Vagina (tissue), 2 donors: Measurements from ENCODE around the gene SPTSSB. TPM values are rescaled to one million over a fixed set of nuclear protein-coding genes. Genes with fewer than 3 reads are reported as not detected.

Experiments used
- DNase-seq, 2 donors: peaks; one replicate each; pipeline ENCODE4 v3.0.0-alpha.2; 2017; ENCODE audit errors: extremely low spot score in 2 of 2
- H3K27ac ChIP-seq: fragments of 200-600 bp; sonication (generic); one replicate; pipeline ENCODE4 v1.5.1; 2019
- H3K27me3 ChIP-seq: fragments of 200-600 bp; sonication (generic); one replicate; pipeline ENCODE4 v1.5.1; 2019
- H3K36me3 ChIP-seq, 2 donors: fragments of 200-600 bp; sonication (generic); one replicate each; pipeline ENCODE4 v1.5.1; 2017 to 2019
- H3K4me1 ChIP-seq: fragments of 200-600 bp; sonication (generic); one replicate; pipeline ENCODE4 v1.5.1; 2019
- H3K4me3 ChIP-seq, 2 donors: fragments of 200-600 bp; sonication (generic); 1 replicate in 1 of 2; 2 replicates in 1 of 2; pipeline ENCODE4 v1.5.1; 2016 to 2019
- H3K9me3 ChIP-seq: fragments of 200-600 bp; sonication (generic); one replicate; pipeline ENCODE4 v1.5.1; 2019
- POLR2A ChIP-seq, 2 donors: fragments of 450-650 bp; IDR thresholded peaks; one replicate each; pipeline ENCODE4 v1.6.1; 2017; ENCODE audit warnings: antibody characterized with exemption in 2 of 2, mild to moderate bottlenecking in 2 of 2, moderate library complexity in 2 of 2
- POLR2AphosphoS5 ChIP-seq, 2 donors: sonication (generic); formaldehyde crosslinking; IDR thresholded peaks; one replicate each; pipeline ENCODE4 v1.9.0; 2017; ENCODE audit warnings: antibody characterized with exemption in 2 of 2, mild to moderate bottlenecking in 2 of 2, low read depth in 1 of 2; ENCODE audit not compliant: insufficient read depth in 1 of 2
- intact Hi-C: fragments of 100-400 bp; cut with DNase I; formaldehyde crosslinking; loops from one replicate; pipeline ENCODE4 v1.15.1; 2023
- total RNA-seq: library from RNA; depleted of rRNA; stranded (reverse); fragments of >200 nt; gene quantifications from one replicate; pipeline ENCODE4 v1.2.3, GENCODE V29; 2016
- TF ChIP-seq, protein P1 (sequence below), 3 experiments: fragments of 450-650 bp in 2 of 3; fragments of 200-600 bp in 1 of 3; sonication (generic) in 1 of 3; IDR thresholded peaks; one replicate each; pipeline ENCODE4 v1.5.1; 2017 to 2019; ENCODE audit warnings: antibody characterized with exemption in 3 of 3, mild to moderate bottlenecking in 2 of 3, moderate library complexity in 2 of 3

The SPTSSB gene
- total RNA-seq, 1 donor from 2014 or later = 2.9 TPM

DNA sequence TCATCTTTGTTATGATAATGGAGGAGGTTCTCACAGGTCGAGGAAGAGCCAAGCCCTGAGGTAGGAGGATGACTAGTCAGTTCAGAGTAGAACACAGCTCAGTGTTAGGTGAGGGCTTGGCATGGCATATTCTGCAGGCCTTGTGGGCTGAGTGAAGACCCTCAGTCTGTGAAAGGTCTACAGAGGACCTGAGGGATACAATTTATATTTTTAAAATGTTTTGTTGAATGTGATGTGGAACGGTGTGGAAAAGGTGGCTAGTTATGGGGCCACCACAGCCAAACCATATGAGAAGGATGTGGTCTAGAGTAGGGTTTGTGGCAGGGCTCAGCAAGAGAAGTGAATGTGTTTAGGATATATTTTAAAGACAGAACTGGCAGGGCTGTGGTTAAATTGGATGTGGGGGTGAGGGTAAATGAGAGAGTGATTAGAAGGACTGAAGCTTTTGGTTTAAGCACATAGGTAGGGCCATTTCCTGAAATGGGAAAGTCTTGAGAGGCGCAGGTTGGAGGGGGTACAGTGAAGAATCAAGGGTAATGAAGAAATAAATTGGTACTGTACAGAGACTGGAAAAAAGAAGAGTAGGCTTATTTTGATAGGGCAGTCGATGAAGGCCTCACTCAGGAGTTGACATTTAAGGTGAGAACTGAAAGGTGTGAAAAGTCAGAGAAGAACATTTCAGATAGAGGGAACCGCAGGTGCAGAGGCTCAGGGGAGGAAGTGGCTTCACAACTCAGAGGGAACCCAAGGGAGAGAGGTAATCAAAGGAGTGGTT lies 60.5 kb downstream of the SPTSSB start:
- Histone ChIP-seq H3K27me3 (no peaks in the 10 kb centered on the region), H3K4me3 (no peak overlapping the region), H3K4me1 (no peaks in the 10 kb centered on the region), H3K36me3 (no peaks in the 10 kb centered on the region), H3K27ac (no peak overlapping the region), H3K9me3 (no peaks in the 10 kb centered on the region)
- intact Hi-C loops = no loop called here
- DNase-seq = no peak
- TF ChIP-seq POLR2AphosphoS5 (IDR thresholded peaks at IDR 0.05; ENCODE audit: insufficient read depth in 1 of 2, low read depth in 1 of 2) = no peak
- TF ChIP-seq, protein P1, sequence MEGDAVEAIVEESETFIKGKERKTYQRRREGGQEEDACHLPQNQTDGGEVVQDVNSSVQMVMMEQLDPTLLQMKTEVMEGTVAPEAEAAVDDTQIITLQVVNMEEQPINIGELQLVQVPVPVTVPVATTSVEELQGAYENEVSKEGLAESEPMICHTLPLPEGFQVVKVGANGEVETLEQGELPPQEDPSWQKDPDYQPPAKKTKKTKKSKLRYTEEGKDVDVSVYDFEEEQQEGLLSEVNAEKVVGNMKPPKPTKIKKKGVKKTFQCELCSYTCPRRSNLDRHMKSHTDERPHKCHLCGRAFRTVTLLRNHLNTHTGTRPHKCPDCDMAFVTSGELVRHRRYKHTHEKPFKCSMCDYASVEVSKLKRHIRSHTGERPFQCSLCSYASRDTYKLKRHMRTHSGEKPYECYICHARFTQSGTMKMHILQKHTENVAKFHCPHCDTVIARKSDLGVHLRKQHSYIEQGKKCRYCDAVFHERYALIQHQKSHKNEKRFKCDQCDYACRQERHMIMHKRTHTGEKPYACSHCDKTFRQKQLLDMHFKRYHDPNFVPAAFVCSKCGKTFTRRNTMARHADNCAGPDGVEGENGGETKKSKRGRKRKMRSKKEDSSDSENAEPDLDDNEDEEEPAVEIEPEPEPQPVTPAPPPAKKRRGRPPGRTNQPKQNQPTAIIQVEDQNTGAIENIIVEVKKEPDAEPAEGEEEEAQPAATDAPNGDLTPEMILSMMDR (IDR thresholded peaks at IDR 0.05) = no peak
- no peak for TF ChIP-seq POLR2A (IDR thresholded peaks at IDR 0.05)

DNA sequence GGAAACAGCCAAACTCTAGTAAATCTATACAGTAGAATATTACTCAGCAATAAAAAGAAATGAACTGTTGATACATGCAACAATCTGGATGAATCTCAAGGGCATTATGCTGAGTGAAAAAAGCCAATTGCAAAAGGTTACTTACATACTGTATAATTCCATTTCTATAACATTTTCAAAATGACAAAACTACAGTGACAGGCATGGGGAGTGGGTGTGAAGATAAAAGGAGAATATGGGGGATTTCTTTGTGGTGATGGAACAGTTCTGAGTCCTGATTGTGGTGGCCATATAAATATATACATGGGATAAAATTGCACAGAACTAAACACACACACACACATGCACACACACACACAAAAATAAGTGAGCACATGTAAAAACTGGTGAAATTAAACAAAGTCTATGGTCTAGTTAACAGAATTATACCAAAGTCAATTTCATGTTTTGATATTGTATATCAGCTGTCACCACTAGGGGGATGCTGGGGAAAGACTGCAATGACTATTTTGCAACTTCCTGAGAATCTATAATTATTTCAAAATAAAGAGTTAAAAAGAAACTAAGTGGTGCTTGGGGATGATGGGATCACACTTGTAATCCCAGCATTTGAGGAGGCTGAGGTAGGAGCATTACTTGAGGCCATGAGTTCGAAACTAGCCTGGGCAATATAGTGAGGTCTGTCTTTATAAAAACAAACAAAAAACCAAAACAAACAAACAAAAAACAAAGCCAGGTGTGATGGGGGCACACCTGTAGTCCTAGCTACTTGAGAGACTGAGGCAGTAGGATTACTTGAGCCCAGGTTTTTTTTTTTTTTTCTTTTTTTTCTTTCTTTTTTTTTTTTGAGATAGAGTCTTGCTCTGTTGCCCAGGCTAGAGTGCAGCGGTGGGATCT lies 66.0 kb downstream of the SPTSSB start:
- DNase-seq = no peak
- Histone ChIP-seq H3K4me3 (no peak overlapping the region), H3K4me1 (no peaks in the 10 kb centered on the region), H3K27ac (no peak overlapping the region), H3K9me3 (no peaks in the 10 kb centered on the region), H3K36me3 (no peaks in the 10 kb centered on the region), H3K27me3 (no peaks in the 10 kb centered on the region)
- TF ChIP-seq POLR2AphosphoS5 (IDR thresholded peaks at IDR 0.05; ENCODE audit: insufficient read depth in 1 of 2, low read depth in 1 of 2) = no peak
- TF ChIP-seq, protein P1 (IDR thresholded peaks at IDR 0.05) = peak in 1 of 3 experiments; percentile 29
- TF ChIP-seq POLR2A (IDR thresholded peaks at IDR 0.05) = no peak
- intact Hi-C loops = no loop called here

DNA sequence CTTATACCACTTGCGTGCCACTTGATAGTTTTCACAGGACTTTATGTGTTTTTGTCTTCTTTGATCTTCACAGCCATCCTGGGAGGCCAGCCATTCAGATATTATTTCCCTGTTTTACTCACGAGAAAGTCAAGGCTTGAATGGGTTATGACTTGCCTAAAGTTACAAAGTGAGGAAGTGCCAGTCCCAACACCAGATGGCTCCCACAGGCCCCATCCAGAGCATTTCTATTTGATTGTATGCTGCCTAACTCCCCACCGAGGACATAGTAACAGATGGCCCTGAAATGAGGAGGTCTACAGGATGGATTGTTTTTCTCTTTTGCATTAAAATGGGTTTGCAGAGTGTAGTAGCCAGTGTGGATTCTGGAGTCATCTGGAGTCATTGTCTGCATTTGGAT lies 74.5 kb downstream of the SPTSSB start:
- H3K36me3 ChIP-seq = no peaks in the 10 kb centered on the region
- no peak for DNase-seq
- intact Hi-C loops = no loop called here

DNA sequence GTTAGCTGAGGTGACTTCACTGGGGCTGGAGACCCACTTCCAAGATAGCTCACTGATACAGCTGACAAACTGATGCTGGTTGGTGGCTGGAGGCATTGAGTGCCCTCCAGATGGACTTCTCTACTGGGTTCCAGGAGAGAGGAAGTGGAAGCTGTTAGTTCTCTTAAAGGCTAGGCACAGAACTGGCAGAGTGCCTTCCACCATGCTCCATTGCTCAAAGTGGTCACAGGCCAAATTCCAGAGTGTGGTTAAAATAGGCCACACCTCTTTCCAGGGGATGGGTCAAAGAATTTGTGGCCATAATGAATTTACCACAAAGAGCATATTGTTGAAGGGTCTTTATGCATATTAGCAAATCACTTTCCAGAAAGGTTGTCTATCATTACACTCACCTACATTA lies 76.0 kb downstream of the SPTSSB start:
- Histone ChIP-seq H3K36me3 (no peaks in the 10 kb centered on the region), H3K27me3 (no peaks in the 10 kb centered on the region), H3K27ac (no peak overlapping the region), H3K4me3 (no peak overlapping the region), H3K9me3 (no peaks in the 10 kb centered on the region), H3K4me1 (no peaks in the 10 kb centered on the region)
- intact Hi-C loops = no loop called here
- TF ChIP-seq, protein P1 (IDR thresholded peaks at IDR 0.05) = no peak
- TF ChIP-seq POLR2A (IDR thresholded peaks at IDR 0.05) (no peak), POLR2AphosphoS5 (IDR thresholded peaks at IDR 0.05; ENCODE audit: insufficient read depth in 1 of 2, low read depth in 1 of 2) (no peak)
- no peak for DNase-seq

More for the DNA sequence above, 74.5 kb downstream of the SPTSSB start:
- no peaks in the 10 kb centered on the region for H3K9me3 ChIP-seq
- H3K4me3 ChIP-seq = no peak overlapping the region
- TF ChIP-seq POLR2A (IDR thresholded peaks at IDR 0.05) (no peak), POLR2AphosphoS5 (IDR thresholded peaks at IDR 0.05; ENCODE audit: insufficient read depth in 1 of 2, low read depth in 1 of 2) (no peak)
- TF ChIP-seq, protein P1 (IDR thresholded peaks at IDR 0.05) = no peak
- H3K4me1 ChIP-seq = no peaks in the 10 kb centered on the region
- no peak overlapping the region for H3K27ac ChIP-seq
- no peaks in the 10 kb centered on the region for H3K27me3 ChIP-seq

Other genes starting within 250 kb of the SPTSSB start
- 49.1 TPM for gene NMD3, start 150.2 kb downstream of the SPTSSB start, total RNA-seq
- gene OTOL1, start 125.3 kb upstream of the SPTSSB start, total RNA-seq = not detected